Mesendoderm (in vitro differentiated cells): ENCODE results near the gene MAPK14.

ENCODE experiments used
- DNase-seq: peaks from one replicate; pipeline ENCODE4 v3.0.0; 2013
- H2AK5ac ChIP-seq: 2 replicates; pipeline ENCODE4 v1.6.1; 2013; ENCODE audit warnings: low read length, inconsistent platforms
- H2BK120ac ChIP-seq: 2 replicates; pipeline ENCODE4 v1.6.1; 2013; ENCODE audit warnings: low read depth, mild to moderate bottlenecking, low read length, moderate library complexity, mixed read lengths
- H2BK15ac ChIP-seq: replicated peaks from 2 replicates; pipeline ENCODE4 v1.6.1; 2013; ENCODE audit warnings: low read depth, mild to moderate bottlenecking, moderate library complexity
- H2BK5ac ChIP-seq: 2 replicates; pipeline ENCODE4 v1.6.1; 2013; ENCODE audit warnings: low read length, inconsistent platforms
- H3K18ac ChIP-seq: 2 replicates; pipeline ENCODE4 v1.6.1; 2013; ENCODE audit warnings: mild to moderate bottlenecking, low read length, mixed read lengths
- H3K23ac ChIP-seq: one replicate; pipeline ENCODE4 v1.6.1; 2013; ENCODE audit warnings: low read length
- H3K27ac ChIP-seq: 2 replicates; pipeline ENCODE4 v1.5.1; 2013; ENCODE audit warnings: low read depth, mild to moderate bottlenecking, inconsistent platforms, low read length, moderate library complexity
- H3K27me3 ChIP-seq: 2 replicates; pipeline ENCODE4 v1.6.1; 2013; ENCODE audit warnings: low read length, control low read depth, mild to moderate bottlenecking, inconsistent platforms; ENCODE audit not compliant: insufficient read depth, poor library complexity
- H3K36me3 ChIP-seq: 2 replicates; pipeline ENCODE4 v1.6.1; 2013; ENCODE audit warnings: low read length, inconsistent platforms; ENCODE audit not compliant: control insufficient read depth, insufficient read depth
- H3K4ac ChIP-seq: one replicate; pipeline ENCODE4 v1.6.1; 2013; ENCODE audit warnings: low read depth, mild to moderate bottlenecking, low read length, moderate library complexity
- H3K4me1 ChIP-seq: 2 replicates; pipeline ENCODE4 v1.6.1; 2013; ENCODE audit warnings: low read depth, low read length, inconsistent platforms; ENCODE audit not compliant: control insufficient read depth
- H3K4me2 ChIP-seq: 2 replicates; pipeline ENCODE4 v1.6.1; 2013; ENCODE audit warnings: low read length
- H3K4me3 ChIP-seq: 2 replicates; pipeline ENCODE4 v1.5.1; 2013; ENCODE audit warnings: mild to moderate bottlenecking, low read length
- H3K56ac ChIP-seq: one replicate; pipeline ENCODE4 v1.6.1; 2013; ENCODE audit warnings: low read length
- H3K79me1 ChIP-seq: 2 replicates; pipeline ENCODE4 v1.6.1; 2013; ENCODE audit warnings: low read length, inconsistent platforms
- H3K79me2 ChIP-seq: 2 replicates; pipeline ENCODE4 v1.6.1; 2013; ENCODE audit warnings: mild to moderate bottlenecking, low read length; ENCODE audit not compliant: control insufficient read depth, insufficient read depth
- H3K9ac ChIP-seq: 2 replicates; pipeline ENCODE4 v1.6.1; 2013; ENCODE audit warnings: low read length, inconsistent platforms
- H4K5ac ChIP-seq: one replicate; pipeline ENCODE4 v1.6.1; 2013; ENCODE audit warnings: low read length
- H4K8ac ChIP-seq: one replicate; pipeline ENCODE4 v1.6.1; 2013; ENCODE audit warnings: low read depth, mild to moderate bottlenecking, control low read depth, low read length, moderate library complexity
- WGBS: extraction: QIAGEN DNeasy Blood & Tissue Kit; methylation state at CpG from one replicate; pipeline ENCODE4 v1.1.7; 2013; ENCODE audit warnings: low lambda C conversion rate, missing lambda C conversion rate; ENCODE audit not compliant: insufficient coverage; ENCODE audit errors: extremely low coverage; 5-methylcytosine and 5-hydroxymethylcytosine counted together

Gene MAPK14

DNA sequence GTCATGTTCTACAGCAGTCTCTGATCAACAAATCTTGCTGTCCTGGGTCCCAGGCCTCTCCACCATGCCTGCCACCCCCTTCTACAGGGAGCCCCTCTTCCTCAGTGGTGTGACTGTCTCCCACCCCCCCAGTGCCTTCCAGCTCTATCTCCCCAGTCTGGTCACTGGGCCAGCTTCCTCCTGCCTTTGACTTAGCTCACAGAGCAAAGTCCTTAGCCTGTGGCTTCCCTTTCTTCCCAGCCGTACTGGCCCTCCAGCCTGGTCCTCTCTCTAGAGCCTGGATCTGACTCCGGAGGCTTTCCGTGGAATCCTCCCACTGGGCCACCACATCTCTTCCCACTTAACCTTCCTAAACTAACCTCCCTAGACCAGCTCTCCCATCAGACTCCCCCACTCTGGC lies 119.7 kb downstream of the MAPK14 start:
- WGBS, result no CpG with 5 or more reads among the region's 3 CpGs
- H3K79me1 ChIP-seq, result no peaks in the 10 kb centered on the region
- H4K8ac ChIP-seq, result no peak overlapping the region
- H3K56ac ChIP-seq, result no peak overlapping the region
- H3K27me3 ChIP-seq, result peaks cover 3% of the 10 kb centered on the region
- no peak overlapping the region for H3K23ac ChIP-seq
- no peak for DNase-seq
- no peak overlapping the region for H3K9ac ChIP-seq
- H2BK120ac ChIP-seq, result no peak overlapping the region
- H2BK15ac ChIP-seq, result no peak overlapping the region
- no peaks in the 10 kb centered on the region for H3K4me1 ChIP-seq
- H2AK5ac ChIP-seq, result no peak overlapping the region
- H3K36me3 ChIP-seq, result no peaks in the 10 kb centered on the region
- H3K4me2 ChIP-seq, result no peak overlapping the region
- H3K4me3 ChIP-seq, result no peak overlapping the region
- H3K27ac ChIP-seq, result no peak overlapping the region
- H2BK5ac ChIP-seq, result no peak overlapping the region
- H3K18ac ChIP-seq, result no peak overlapping the region
- H4K5ac ChIP-seq, result no peak overlapping the region
- H3K79me2 ChIP-seq, result no peaks in the 10 kb centered on the region
- no peak overlapping the region for H3K4ac ChIP-seq

GRCh38 chr6:36149476-36149875 lies 121.9 kb downstream of the MAPK14 start:
- Histone ChIP-seq H2BK120ac (no peak overlapping the region), H3K27ac (no peak overlapping the region), H4K5ac (no peak overlapping the region), H4K8ac (no peak overlapping the region), H3K23ac (no peak overlapping the region), H3K79me2 (no peaks in the 10 kb centered on the region), H3K4me2 (no peak overlapping the region), H3K36me3 (no peaks in the 10 kb centered on the region), H3K9ac (no peak overlapping the region), H3K27me3 (peaks cover 3% of the 10 kb centered on the region), H3K18ac (no peak overlapping the region), H3K56ac (no peak overlapping the region), H3K79me1 (no peaks in the 10 kb centered on the region), H2AK5ac (no peak overlapping the region), H3K4me1 (no peaks in the 10 kb centered on the region), H3K4me3 (no peak overlapping the region), H2BK15ac (no peak overlapping the region), H3K4ac (no peak overlapping the region), H2BK5ac (no peak overlapping the region)
- no peak for DNase-seq

DNA sequence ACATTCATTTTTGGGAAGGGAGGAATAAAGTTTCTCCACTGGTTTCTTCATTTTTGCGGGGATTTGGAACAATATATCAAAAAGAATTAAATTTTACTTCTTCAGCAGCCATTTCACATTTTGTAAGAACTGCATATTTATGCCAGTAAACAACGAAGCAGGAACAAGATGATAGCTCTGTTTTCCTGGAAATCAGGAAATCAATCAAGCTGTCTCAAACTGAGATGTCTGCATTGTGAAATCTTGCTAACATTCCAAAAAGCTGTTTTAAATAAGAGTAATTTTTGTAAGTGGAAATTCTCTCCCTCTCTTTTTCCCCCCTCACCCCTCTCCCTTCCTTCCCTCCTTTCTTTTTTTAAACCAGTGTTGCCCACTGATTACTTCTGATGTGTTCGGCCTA lies 122.7 kb downstream of the MAPK14 start:
- H3K18ac ChIP-seq, result no peak overlapping the region
- H2BK120ac ChIP-seq, result no peak overlapping the region
- H2BK15ac ChIP-seq, result no peak overlapping the region
- WGBS, result no CpG with 5 or more reads among the region's 3 CpGs
- no peak overlapping the region for H3K9ac ChIP-seq
- H3K36me3 ChIP-seq, result no peaks in the 10 kb centered on the region
- no peak overlapping the region for H3K4me3 ChIP-seq
- no peak overlapping the region for H2AK5ac ChIP-seq
- H3K4ac ChIP-seq, result no peak overlapping the region
- peaks cover 3% of the 10 kb centered on the region for H3K27me3 ChIP-seq
- no peak overlapping the region for H2BK5ac ChIP-seq
- DNase-seq, result no peak
- no peak overlapping the region for H3K23ac ChIP-seq
- no peak overlapping the region for H3K4me2 ChIP-seq
- H3K79me1 ChIP-seq, result no peaks in the 10 kb centered on the region
- H3K27ac ChIP-seq, result no peak overlapping the region
- H3K56ac ChIP-seq, result no peak overlapping the region
- no peak overlapping the region for H4K5ac ChIP-seq
- H3K4me1 ChIP-seq, result no peaks in the 10 kb centered on the region
- H4K8ac ChIP-seq, result no peak overlapping the region
- no peaks in the 10 kb centered on the region for H3K79me2 ChIP-seq

- WGBS, result no CpG with 5 or more reads among the region's 2 CpGs
- H3K4me3 ChIP-seq, result no peak overlapping the region
- H3K4ac ChIP-seq, result no peak overlapping the region
- peak; percentile 32 for DNase-seq
- H3K4me1 ChIP-seq, result no peaks in the 10 kb centered on the region
- no peak overlapping the region for H4K8ac ChIP-seq
- H3K79me1 ChIP-seq, result no peaks in the 10 kb centered on the region
- H2BK5ac ChIP-seq, result no peak overlapping the region
- H3K27me3 ChIP-seq, result peaks cover 3% of the 10 kb centered on the region
- H2BK15ac ChIP-seq, result no peak overlapping the region
- H3K23ac ChIP-seq, result no peak overlapping the region
- no peak overlapping the region for H2AK5ac ChIP-seq
- H3K4me2 ChIP-seq, result no peak overlapping the region
- H2BK120ac ChIP-seq, result no peak overlapping the region
- H3K27ac ChIP-seq, result no peak overlapping the region
- H3K9ac ChIP-seq, result no peak overlapping the region
- no peaks in the 10 kb centered on the region for H3K79me2 ChIP-seq
- no peaks in the 10 kb centered on the region for H3K36me3 ChIP-seq
- H3K56ac ChIP-seq, result no peak overlapping the region
- no peak overlapping the region for H4K5ac ChIP-seq
- no peak overlapping the region for H3K18ac ChIP-seq
Measured at GRCh38 chr6:36154286-36154685, 126.7 kb downstream of the MAPK14 start.

GRCh38 chr6:36155662-36156061 lies 128.1 kb downstream of the MAPK14 start:
- H3K27me3 ChIP-seq, result no peaks in the 10 kb centered on the region
- H3K79me1 ChIP-seq, result no peaks in the 10 kb centered on the region
- H2BK120ac ChIP-seq, result no peak overlapping the region
- H3K4me2 ChIP-seq, result no peak overlapping the region
- H3K36me3 ChIP-seq, result no peaks in the 10 kb centered on the region
- no peak overlapping the region for H3K27ac ChIP-seq
- H3K79me2 ChIP-seq, result no peaks in the 10 kb centered on the region
- H3K18ac ChIP-seq, result no peak overlapping the region
- no peak overlapping the region for H3K4me3 ChIP-seq
- DNase-seq, result no peak
- no peak overlapping the region for H3K23ac ChIP-seq
- no peaks in the 10 kb centered on the region for H3K4me1 ChIP-seq
- no peak overlapping the region for H3K4ac ChIP-seq
- no peak overlapping the region for H4K5ac ChIP-seq
- no peak overlapping the region for H2BK15ac ChIP-seq
- no peak overlapping the region for H3K9ac ChIP-seq
- H4K8ac ChIP-seq, result no peak overlapping the region
- H3K56ac ChIP-seq, result no peak overlapping the region
- H2AK5ac ChIP-seq, result no peak overlapping the region
- no peak overlapping the region for H2BK5ac ChIP-seq
- 100% methylated on average over 1 of the region's 2 CpGs for WGBS

DNA sequence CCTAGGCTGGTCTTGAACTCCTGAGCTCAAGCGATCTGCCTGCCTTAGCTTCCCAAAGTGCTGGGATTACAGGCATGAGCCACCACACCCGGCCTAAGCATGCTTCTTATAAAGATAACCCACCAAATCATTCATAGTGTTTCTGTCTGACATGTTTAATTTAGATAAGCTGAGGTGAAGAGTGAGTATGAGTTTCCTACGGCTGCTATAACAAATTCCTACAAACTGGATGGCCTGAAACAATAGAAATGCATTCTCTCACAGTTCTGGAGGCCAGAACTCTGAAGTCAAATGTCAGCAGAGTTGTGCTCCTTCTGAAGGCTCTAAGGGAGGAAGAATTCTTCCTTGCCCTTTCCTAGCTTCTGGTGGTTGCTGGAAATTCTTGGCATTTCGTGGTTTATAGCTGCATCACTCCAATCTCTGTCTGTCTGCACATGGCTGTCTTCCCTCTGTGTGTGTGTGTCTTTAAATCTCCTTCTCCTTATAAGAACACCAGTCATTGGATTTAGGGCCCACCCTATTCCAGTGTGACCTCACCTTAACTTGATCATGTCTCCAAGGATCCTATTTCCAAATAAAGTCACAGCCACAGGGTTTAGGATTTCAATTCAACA lies 132.6 kb downstream of the MAPK14 start:
- no peak overlapping the region for H2BK5ac ChIP-seq

More for the DNA sequence above, 132.6 kb downstream of the MAPK14 start:
- no peaks in the 10 kb centered on the region for H3K4me1 ChIP-seq
- H3K56ac ChIP-seq, result no peak overlapping the region
- H3K27ac ChIP-seq, result no peak overlapping the region
- no peak overlapping the region for H3K18ac ChIP-seq
- no peak overlapping the region for H3K4me2 ChIP-seq
- no peak overlapping the region for H4K5ac ChIP-seq
- H2BK15ac ChIP-seq, result no peak overlapping the region
- DNase-seq, result no peak
- H4K8ac ChIP-seq, result no peak overlapping the region
- H3K79me2 ChIP-seq, result no peaks in the 10 kb centered on the region
- no peak overlapping the region for H2AK5ac ChIP-seq
- no peak overlapping the region for H3K4me3 ChIP-seq
- no CpG with 5 or more reads among the region's 4 CpGs for WGBS
- H3K9ac ChIP-seq, result no peak overlapping the region
- H3K36me3 ChIP-seq, result no peaks in the 10 kb centered on the region
- H2BK120ac ChIP-seq, result no peak overlapping the region
- H3K27me3 ChIP-seq, result no peaks in the 10 kb centered on the region
- no peak overlapping the region for H3K23ac ChIP-seq
- no peak overlapping the region for H3K4ac ChIP-seq
- H3K79me1 ChIP-seq, result no peaks in the 10 kb centered on the region
